Skin of body (tissue), 2 donors: ENCODE measurements around the gene GLUD1. TPM values are rescaled to one million over a fixed set of nuclear protein-coding genes. Genes with fewer than 3 reads are reported as not detected.
"Not testable (repeated sequence)": the region's sequence is repeated elsewhere in the genome, so short reads cannot be mapped to it uniquely, and the experiment has no call there.

Experiments
- DNase-seq: peaks from one replicate; lab custom pipeline; 2025; lab: John Stamatoyannopoulos, UW
- total RNA-seq: library from RNA; depleted of rRNA; stranded (reverse); fragments of >200 nt; gene quantifications from one replicate; pipeline ENCODE4 v1.2.3, GENCODE V29; 2014

GLUD1 gene
- total RNA-seq, 1 donor from 2014 or later = 134 TPM

GRCh38 chr10:87090779-87091178 lies 3.9 kb downstream of the GLUD1 start:
- DNase-seq = no peak

GRCh38 chr10:87089746-87090145 lies 4.9 kb downstream of the GLUD1 start:
- DNase-seq = no peak

- DNase-seq = no peak
These were observed 9.1 kb downstream of the GLUD1 start for GRCh38 chr10:87085537-87085936.

- peak; percentile 64 for DNase-seq
These were observed 10.3 kb downstream of the GLUD1 start for GRCh38 chr10:87084291-87084782.

GRCh38 chr10:87083576-87084290 lies 10.9 kb downstream of the GLUD1 start:
- peak; percentile 64 for DNase-seq

GRCh38 chr10:87082219-87082618 lies 12.4 kb downstream of the GLUD1 start:
- DNase-seq = peak; percentile 25

GRCh38 chr10:87081574-87081973 lies 13.1 kb downstream of the GLUD1 start:
- DNase-seq = not testable (repeated sequence)

GRCh38 chr10:87080621-87081020 lies 14.0 kb downstream of the GLUD1 start:
- not testable (repeated sequence) for DNase-seq

GRCh38 chr10:87079106-87079836 lies 15.4 kb downstream of the GLUD1 start:
- no peak for DNase-seq

- DNase-seq = not testable (repeated sequence)
These were observed 18.2 kb downstream of the GLUD1 start for GRCh38 chr10:87076421-87076820.

- DNase-seq = no peak
These were observed 22.2 kb downstream of the GLUD1 start for GRCh38 chr10:87072449-87072848.

- DNase-seq = no peak
These were observed 26.4 kb downstream of the GLUD1 start for GRCh38 chr10:87068281-87068680.

- DNase-seq = no peak
These were observed 27.8 kb downstream of the GLUD1 start for GRCh38 chr10:87066865-87067264.

- no peak for DNase-seq
These were observed 28.5 kb downstream of the GLUD1 start for GRCh38 chr10:87066178-87066577.

GRCh38 chr10:87064651-87065050 lies 30.0 kb downstream of the GLUD1 start:
- no peak for DNase-seq

GRCh38 chr10:87060280-87060928 lies 34.2 kb downstream of the GLUD1 start:
- DNase-seq = no peak

- no peak for DNase-seq
These were observed 35.2 kb downstream of the GLUD1 start for GRCh38 chr10:87059401-87059800.

GRCh38 chr10:87058171-87058570 lies 36.5 kb downstream of the GLUD1 start:
- DNase-seq = no peak

- DNase-seq = no peak
These were observed 40.0 kb downstream of the GLUD1 start for GRCh38 chr10:87054373-87055295.

- no peak for DNase-seq
These were observed 41.0 kb downstream of the GLUD1 start for GRCh38 chr10:87053577-87054181.

GRCh38 chr10:87053111-87053510 lies 41.5 kb downstream of the GLUD1 start:
- DNase-seq = peak; percentile 63
